WTC11 (cell line): Measurements from ENCODE around the gene RAPGEF5. TPM values are rescaled to one million over a fixed set of nuclear protein-coding genes. Genes with fewer than 3 reads are reported as not detected.
"Not testable (repeated sequence)": the region's sequence is repeated elsewhere in the genome, so short reads cannot be mapped to it uniquely, and the experiment has no call there.

Experiments used
- ATAC-seq: fragments of 200-7000 bp; cut with Tn5 transposase; 2 replicates; pipeline ENCODE4 v1.10.0; 2021; ENCODE audit warnings: mild to moderate bottlenecking, moderate library complexity
- CTCF ChIA-PET: fragments of 300-600 bp; sonication (Branson Sonifier 250); formaldehyde crosslinking; loops from one replicate; lab custom pipeline; 2021; ENCODE audit warnings: antibody characterized with exemption; lab: Charles Lee
- POLR2A ChIA-PET: fragments of 350-600 bp; sonication (Branson Sonifier 250); formaldehyde crosslinking; loops from one replicate; lab custom pipeline; 2021; ENCODE audit warnings: antibody characterized with exemption; lab: Charles Lee
- DNase-seq: peaks from one replicate; pipeline ENCODE4 v3.0.0; 2021; ENCODE audit warnings: low spot score
- H3K27ac Mint-ChIP-seq: 2 replicates; pipeline ENCODE4 v1.8.0; 2021; ENCODE audit warnings: mixed read lengths
- H3K27me3 Mint-ChIP-seq: 2 replicates; pipeline ENCODE4 v1.8.0; 2021; ENCODE audit warnings: low read depth, mild to moderate bottlenecking, moderate library complexity, mixed read lengths
- H3K36me3 Mint-ChIP-seq: 2 replicates; pipeline ENCODE4 v1.8.0; 2021; ENCODE audit warnings: mixed read lengths
- H3K4me1 Mint-ChIP-seq: 2 replicates; pipeline ENCODE4 v1.8.0; 2022; ENCODE audit warnings: mixed read lengths
- H3K4me3 Mint-ChIP-seq: 2 replicates; pipeline ENCODE4 v1.8.0; 2021; ENCODE audit warnings: mild to moderate bottlenecking, moderate library complexity, mixed read lengths
- H3K9me3 Mint-ChIP-seq: 2 replicates; pipeline ENCODE4 v1.8.0; 2021; ENCODE audit warnings: mixed read lengths
- CBFB ChIP-seq: sonication (generic); formaldehyde crosslinking; IDR thresholded peaks from 2 replicates; pipeline ENCODE4 v1.8.1; 2022; ENCODE audit warnings: mild to moderate bottlenecking, low read depth, missing genetic modification reagents
- E2F1 ChIP-seq: sonication (generic); formaldehyde crosslinking; IDR thresholded peaks from 2 replicates; pipeline ENCODE4 v1.8.0; 2022; ENCODE audit warnings: mild to moderate bottlenecking, missing genetic modification reagents
- E2F4 ChIP-seq: sonication (generic); formaldehyde crosslinking; IDR thresholded peaks from 2 replicates; pipeline ENCODE4 v1.8.1; 2022; ENCODE audit warnings: low read depth, mild to moderate bottlenecking, moderate library complexity, missing genetic modification reagents, borderline replicate concordance
- ELF4 ChIP-seq: sonication (generic); formaldehyde crosslinking; IDR thresholded peaks from 2 replicates; pipeline ENCODE4 v1.8.1; 2022; ENCODE audit warnings: low read depth, mild to moderate bottlenecking, moderate library complexity, missing genetic modification reagents
- ETV6 ChIP-seq: sonication (generic); formaldehyde crosslinking; IDR thresholded peaks from 2 replicates; pipeline ENCODE4 v1.8.1; 2022; ENCODE audit warnings: mild to moderate bottlenecking, missing genetic modification reagents
- GABPB1 ChIP-seq: sonication (generic); formaldehyde crosslinking; IDR thresholded peaks from 2 replicates; pipeline ENCODE4 v1.8.1; 2023; ENCODE audit warnings: mild to moderate bottlenecking, missing genetic modification reagents
- IRF1 ChIP-seq: sonication (generic); formaldehyde crosslinking; IDR thresholded peaks from 2 replicates; pipeline ENCODE4 v1.8.0; 2023; ENCODE audit warnings: missing genetic modification reagents
- MLX ChIP-seq: sonication (generic); formaldehyde crosslinking; IDR thresholded peaks from 2 replicates; pipeline ENCODE4 v1.8.1; 2023; ENCODE audit warnings: mild to moderate bottlenecking, missing genetic modification reagents, moderate library complexity
- NR3C1 ChIP-seq: sonication (generic); formaldehyde crosslinking; conservative IDR thresholded peaks from 2 replicates; pipeline ENCODE4 v1.8.1; 2023; ENCODE audit warnings: low read depth, mild to moderate bottlenecking, missing genetic modification reagents
- PREB ChIP-seq: sonication (generic); formaldehyde crosslinking; IDR thresholded peaks from 2 replicates; pipeline ENCODE4 v1.8.1; 2022; ENCODE audit warnings: mild to moderate bottlenecking, missing genetic modification reagents, moderate library complexity, borderline replicate concordance
- SMAD4 ChIP-seq: sonication (generic); formaldehyde crosslinking; IDR thresholded peaks from 2 replicates; pipeline ENCODE4 v1.8.0; 2022; ENCODE audit warnings: mild to moderate bottlenecking, missing genetic modification reagents
- ZBTB43 ChIP-seq: sonication (generic); formaldehyde crosslinking; IDR thresholded peaks from 2 replicates; pipeline ENCODE4 v1.8.1; 2023; ENCODE audit warnings: mild to moderate bottlenecking, missing genetic modification reagents
- ZNF423 ChIP-seq: fragments of 250-450 bp; sonication (Bioruptor Pico); IDR thresholded peaks from 2 replicates; pipeline ENCODE4 v2.1.2; 2022; ENCODE audit warnings: mild to moderate bottlenecking, moderate library complexity
- ZNF532 ChIP-seq: fragments of 250-450 bp; sonication (Bioruptor Pico); IDR thresholded peaks from 2 replicates; pipeline ENCODE4 v1.9.0; 2021; ENCODE audit warnings: mild to moderate bottlenecking, borderline replicate concordance
- total RNA-seq: library from RNA; stranded (reverse); gene quantifications from 3 replicates; pipeline ENCODE4 v1.2.3, GENCODE V29; 2021

The RAPGEF5 gene
- total RNA-seq, 1 experiment from 2014 or later = 12.3 TPM

GRCh38 chr7:22093001-22093400 lies 264.0 kb downstream of the RAPGEF5 start (continued):
- TF ChIP-seq ZNF532 (CRISPR knock-in tag) (no peak), E2F1 (CRISPR knock-in tag) (no peak), ETV6 (CRISPR knock-in tag) (no peak), ZNF423 (CRISPR knock-in tag) (no peak), ELF4 (CRISPR knock-in tag) (no peak), PREB (CRISPR knock-in tag) (no peak), GABPB1 (CRISPR knock-in tag) (no peak), MLX (no peak), E2F4 (CRISPR knock-in tag) (no peak), IRF1 (no peak)
- TF ChIP-seq, all 79 proteins: peak for 0

GRCh38 chr7:22090958-22091525 lies 265.9 kb downstream of the RAPGEF5 start:
- H3K4me1 Mint-ChIP-seq = peaks cover 19% of the 10 kb centered on the region
- ATAC-seq = not testable (repeated sequence)
- H3K9me3 Mint-ChIP-seq = peaks cover 58% of the 10 kb centered on the region

GRCh38 chr7:22090512-22090911 lies 266.4 kb downstream of the RAPGEF5 start:
- no peak for ATAC-seq
- ChIA-PET CTCF (interaction anchor here (3.3 kb wide), 1 partner anchor 7 kb away, joined by 23 read pairs; no protein-coding TSS in a partner anchor), POLR2A (no interaction called here)
- Mint-ChIP-seq H3K4me3 (no peak overlapping the region), H3K27me3 (no peaks in the 10 kb centered on the region), H3K27ac (no peak overlapping the region), H3K4me1 (peaks cover 13% of the 10 kb centered on the region), H3K9me3 (peaks cover 63% of the 10 kb centered on the region), H3K36me3 (peaks cover 21% of the 10 kb centered on the region)
- no peak for DNase-seq
- TF ChIP-seq CBFB (CRISPR knock-in tag) (no peak), ZNF532 (CRISPR knock-in tag) (no peak), ZBTB43 (CRISPR knock-in tag) (no peak), SMAD4 (CRISPR knock-in tag) (no peak), ZNF423 (CRISPR knock-in tag) (no peak), GABPB1 (CRISPR knock-in tag) (no peak), NR3C1 (CRISPR knock-in tag) (no peak)

More at GRCh38 chr7:22090958-22091525, 265.9 kb downstream of the RAPGEF5 start:
- not testable (repeated sequence) for H3K27me3 Mint-ChIP-seq, DNase-seq, H3K27ac Mint-ChIP-seq, H3K4me3 Mint-ChIP-seq
- ChIA-PET CTCF (interaction anchor here (3.3 kb wide), 1 partner anchor 8 kb away, joined by 23 read pairs; no protein-coding TSS in a partner anchor), POLR2A (interaction anchor here (0.5 kb wide), 2 partner anchors 137 to 1312 kb away, joined by 3 to 9 read pairs; no protein-coding TSS in a partner anchor)
- peaks cover 21% of the 10 kb centered on the region for H3K36me3 Mint-ChIP-seq
